OCI-LY3 (cell line): ENCODE data around the gene ZGRF1.
A peak's percentile ranks its signal among the peaks of the same experiment; 100 is the strongest.

Experiments
- EZH2phosphoT487 ChIP-seq: fragments of 200-600 bp; shearing (Covaris generic); IDR thresholded peaks from 2 replicates; pipeline ENCODE4 v1.6.1; 2018; ENCODE audit warnings: antibody characterized with exemption, mixed run types, low read depth
- TF ChIP-seq, protein P1 (sequence below): fragments of 200-600, 300-600 bp; sonication (generic); IDR thresholded peaks from 2 replicates; pipeline ENCODE4 v1.5.1; 2014; ENCODE audit warnings: antibody characterized with exemption, low read length, low read depth

DNA sequence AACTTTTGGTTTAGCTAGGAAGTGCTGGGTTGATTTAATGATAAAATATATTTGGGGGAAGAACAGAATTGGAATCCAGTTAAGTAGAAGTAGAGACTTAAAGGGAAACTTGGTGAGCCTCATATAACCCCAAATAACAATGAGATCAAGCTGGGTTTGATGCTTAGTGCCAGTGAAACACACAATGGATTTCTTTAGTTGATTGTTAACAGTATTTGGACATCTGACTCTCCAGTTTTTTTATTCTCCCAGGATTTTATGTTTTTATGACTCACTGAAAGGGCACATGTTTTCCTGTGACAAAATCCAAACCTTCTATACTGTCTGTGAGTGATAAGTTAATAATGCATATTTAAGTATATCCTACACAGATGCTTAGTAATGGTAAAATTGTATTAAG, 118.0 kb downstream of the ZGRF1 start:
- TF ChIP-seq, protein P1, sequence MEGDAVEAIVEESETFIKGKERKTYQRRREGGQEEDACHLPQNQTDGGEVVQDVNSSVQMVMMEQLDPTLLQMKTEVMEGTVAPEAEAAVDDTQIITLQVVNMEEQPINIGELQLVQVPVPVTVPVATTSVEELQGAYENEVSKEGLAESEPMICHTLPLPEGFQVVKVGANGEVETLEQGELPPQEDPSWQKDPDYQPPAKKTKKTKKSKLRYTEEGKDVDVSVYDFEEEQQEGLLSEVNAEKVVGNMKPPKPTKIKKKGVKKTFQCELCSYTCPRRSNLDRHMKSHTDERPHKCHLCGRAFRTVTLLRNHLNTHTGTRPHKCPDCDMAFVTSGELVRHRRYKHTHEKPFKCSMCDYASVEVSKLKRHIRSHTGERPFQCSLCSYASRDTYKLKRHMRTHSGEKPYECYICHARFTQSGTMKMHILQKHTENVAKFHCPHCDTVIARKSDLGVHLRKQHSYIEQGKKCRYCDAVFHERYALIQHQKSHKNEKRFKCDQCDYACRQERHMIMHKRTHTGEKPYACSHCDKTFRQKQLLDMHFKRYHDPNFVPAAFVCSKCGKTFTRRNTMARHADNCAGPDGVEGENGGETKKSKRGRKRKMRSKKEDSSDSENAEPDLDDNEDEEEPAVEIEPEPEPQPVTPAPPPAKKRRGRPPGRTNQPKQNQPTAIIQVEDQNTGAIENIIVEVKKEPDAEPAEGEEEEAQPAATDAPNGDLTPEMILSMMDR, result no peak
- TF ChIP-seq EZH2phosphoT487, result 0 out of 2 replicates have a peak, but pooled peaks have one; percentile 19
